K562 (cell line): ENCODE measurements around the gene SCRN2. TPM values are rescaled to one million over a fixed set of nuclear protein-coding genes. Genes with fewer than 3 reads are reported as not detected.
A peak's percentile ranks its signal among the peaks of the same experiment; 100 is the strongest.

ENCODE experiments used
- ATAC-seq: fragments of 200-7000 bp; cut with Tn5 transposase; 3 replicates; pipeline ENCODE4 v1.9.1; 2020; ENCODE audit warnings: moderate library complexity
- BruUV-seq: library from RNA; stranded (reverse); fragments of 400-500 nt; replicated peaks from 2 replicates; lab custom pipeline; 2021; lab: Mats Ljungman, UMichigan
- CTCF ChIA-PET: fragments of 300-600 bp; formaldehyde crosslinking; extraction: SDS; loops from one replicate; lab custom pipeline; 2021; ENCODE audit warnings: low intra/inter-chr PET ratio; lab: Yijun Ruan, JAX
- POLR2A ChIA-PET: fragments of 300-600, 350-650 bp; sonication (Branson Sonifier 250); formaldehyde crosslinking; extraction: SDS; loops from one replicate; lab custom pipeline; 2021; ENCODE audit warnings: antibody characterized with exemption, inconsistent platforms; lab: Yijun Ruan, JAX
- DNase-seq, 4 experiments: peaks; one replicate each; pipeline versions ENCODE4 v3.0.0 to v3.0.0-alpha.2; 2011 to 2018; ENCODE audit warnings: low spot score in 3 of 4, mixed read lengths in 3 of 4; ENCODE audit errors: extremely low read depth in 1 of 4
- FAIRE-seq: peaks from 2 replicates; lab custom pipeline; 2011; peaks lifted over from hg19 to GRCh38; lab: Jason Lieb, UNC
- H2AFZ ChIP-seq: 2 replicates; pipeline ENCODE4 v1.6.0; 2011; ENCODE audit warnings: low read depth, low read length, control low read depth, inconsistent platforms
- H3K27ac ChIP-seq: fragments of 200-600 bp; 3 replicates; pipeline ENCODE4 v1.8.0; 2011; ENCODE audit warnings: low read depth, mild to moderate bottlenecking, control low read depth, inconsistent platforms, low read length, moderate library complexity, mixed read lengths; ENCODE audit errors: extremely low read depth
- H3K27me3 ChIP-seq, 2 experiments: fragments of 300-600 bp in 1 of 2; 2 replicates in 1 of 2; 3 replicates in 1 of 2; pipeline versions ENCODE4 v1.6.0 to v1.8.0; 2011; ENCODE audit warnings: inconsistent platforms in 2 of 2, low read length in 2 of 2, mild to moderate bottlenecking in 1 of 2, mixed read lengths in 1 of 2, moderate library complexity in 1 of 2; ENCODE audit not compliant: control insufficient read depth in 2 of 2, insufficient read depth in 2 of 2
- H3K36me3 ChIP-seq: fragments of 300-600 bp; 3 replicates; pipeline ENCODE4 v1.8.0; 2011; ENCODE audit warnings: mild to moderate bottlenecking, low read length, inconsistent platforms; ENCODE audit not compliant: control insufficient read depth, insufficient read depth
- H3K4me1 ChIP-seq, 2 experiments: fragments of 200-600 bp in 1 of 2; replicated peaks in 1 of 2; 2 replicates in 1 of 2; 3 replicates in 1 of 2; pipeline versions ENCODE4 v1.5.1 to v1.8.0; 2011; ENCODE audit warnings: inconsistent platforms in 2 of 2, low read length in 2 of 2, mild to moderate bottlenecking in 1 of 2, mixed read lengths in 1 of 2, moderate library complexity in 1 of 2; ENCODE audit not compliant: control insufficient read depth in 2 of 2, insufficient read depth in 2 of 2
- H3K4me2 ChIP-seq: 2 replicates; pipeline ENCODE4 v1.6.1; 2011; ENCODE audit warnings: low read length, control low read depth, inconsistent platforms, mixed read lengths; ENCODE audit not compliant: insufficient read depth
- H3K4me3 ChIP-seq: fragments of 200-600 bp; sonication (generic), shearing (Covaris generic); 2 replicates; pipeline ENCODE4 v1.5.1; 2016; ENCODE audit warnings: control low read depth, inconsistent platforms
- H3K79me2 ChIP-seq: fragments of 200-600 bp; 3 replicates; pipeline ENCODE4 v1.8.0; 2011; ENCODE audit warnings: low read length, inconsistent platforms; ENCODE audit not compliant: control insufficient read depth, insufficient read depth
- H3K9ac ChIP-seq, 2 experiments: 2 replicates each; pipeline versions ENCODE4 v1.6.0 to v1.6.1; 2011; ENCODE audit warnings: low read depth in 2 of 2, low read length in 2 of 2, control low read depth in 1 of 2, inconsistent platforms in 1 of 2, mild to moderate bottlenecking in 1 of 2, mixed read lengths in 1 of 2; ENCODE audit not compliant: insufficient read depth in 1 of 2
- H3K9me1 ChIP-seq: one replicate; pipeline ENCODE4 v1.6.0; 2011; ENCODE audit warnings: inconsistent platforms, mild to moderate bottlenecking, low read length, moderate library complexity; ENCODE audit not compliant: control insufficient read depth, insufficient read depth
- H3K9me3 ChIP-seq: replicated peaks from 2 replicates; pipeline ENCODE4 v1.5.1; 2011; ENCODE audit warnings: low read depth, low read length, inconsistent platforms; ENCODE audit not compliant: control insufficient read depth, insufficient read depth
- H4K20me1 ChIP-seq: replicated peaks from 2 replicates; pipeline ENCODE4 v1.6.1; 2011; ENCODE audit warnings: low read length, inconsistent platforms, mixed read lengths; ENCODE audit not compliant: control insufficient read depth, insufficient read depth
- NCOA4 ChIP-seq: fragments of 450-650 bp; IDR thresholded peaks from 2 replicates; pipeline ENCODE4 v1.6.1; 2018; ENCODE audit warnings: mild to moderate bottlenecking; ENCODE audit not compliant: partially characterized antibody
- WGBS: fragments of 100-300 bp; shearing (Covaris generic); methylation state at CpG from one replicate; pipeline ENCODE4 v1.1.6; 2016; ENCODE audit warnings: low coverage, mixed read lengths; ENCODE audit not compliant: insufficient coverage; ENCODE audit errors: missing lambda C conversion rate; 5-methylcytosine and 5-hydroxymethylcytosine counted together
- in situ Hi-C: fragments of 300-500 bp; cut with MboI; formaldehyde crosslinking; loops from 4 replicates; pipeline ENCODE4 v1.15.0; 2018; ENCODE audit warnings: inconsistent platforms, mixed read lengths
- intact Hi-C: fragments of 100-400 bp; cut with micrococcal nuclease; formaldehyde crosslinking; loops from 2 replicates; pipeline ENCODE4 v1.14.2; 2022
- polyA plus RNA-seq, 8 experiments: library from polyadenylated mRNA; depleted of rRNA in 4 of 8; stranded (reverse) in 5 of 8; unstranded in 3 of 8; fragments of >200 nt; fragmentation: Nextera tagmentation in 2 of 8; fragmentation: Illumina TruSeq in 1 of 8; extraction: Ambion mirVana in 2 of 8; extraction: Trizol in 1 of 8; gene quantifications; 2 replicates each; pipeline versions ENCODE4 v1.2.1 to v1.2.3, GENCODE V29; 2011 to 2014; ENCODE audit warnings: inconsistent platforms in 1 of 8, missing spikeins in 1 of 8
- total RNA-seq, 7 experiments: library from RNA; depleted of rRNA in 6 of 7; stranded (reverse); fragments of >200 nt in 6 of 7; fragmentation: Illumina TruSeq in 2 of 7; extraction: Trizol in 2 of 7; gene quantifications; 2 replicates each; pipeline versions ENCODE4 v1.2.1 to v1.2.3, GENCODE V29; 2011 to 2021; ENCODE audit warnings: low replicate concordance in 1 of 7
- TF ChIP-seq, protein P1 (sequence below): fragments of 450-650 bp; IDR thresholded peaks from 2 replicates; pipeline ENCODE4 v1.6.1; 2016; ENCODE audit warnings: antibody characterized with exemption
- TF ChIP-seq, protein P2 (sequence below): fragments of 450-650 bp; IDR thresholded peaks from 2 replicates; pipeline ENCODE4 v1.6.1; 2016; ENCODE audit warnings: mild to moderate bottlenecking
- TF ChIP-seq, protein P3 (sequence below): fragments of 450-650 bp; IDR thresholded peaks from 2 replicates; pipeline ENCODE4 v1.6.1; 2016

SCRN2 gene
- total and polyA plus RNA-seq, 9 of the 15 experiments (the other 6 are each of a cell fraction or from before 2014, with no cell fraction given) = 0.25 to 32.9 (median 13.6) TPM

DNA sequence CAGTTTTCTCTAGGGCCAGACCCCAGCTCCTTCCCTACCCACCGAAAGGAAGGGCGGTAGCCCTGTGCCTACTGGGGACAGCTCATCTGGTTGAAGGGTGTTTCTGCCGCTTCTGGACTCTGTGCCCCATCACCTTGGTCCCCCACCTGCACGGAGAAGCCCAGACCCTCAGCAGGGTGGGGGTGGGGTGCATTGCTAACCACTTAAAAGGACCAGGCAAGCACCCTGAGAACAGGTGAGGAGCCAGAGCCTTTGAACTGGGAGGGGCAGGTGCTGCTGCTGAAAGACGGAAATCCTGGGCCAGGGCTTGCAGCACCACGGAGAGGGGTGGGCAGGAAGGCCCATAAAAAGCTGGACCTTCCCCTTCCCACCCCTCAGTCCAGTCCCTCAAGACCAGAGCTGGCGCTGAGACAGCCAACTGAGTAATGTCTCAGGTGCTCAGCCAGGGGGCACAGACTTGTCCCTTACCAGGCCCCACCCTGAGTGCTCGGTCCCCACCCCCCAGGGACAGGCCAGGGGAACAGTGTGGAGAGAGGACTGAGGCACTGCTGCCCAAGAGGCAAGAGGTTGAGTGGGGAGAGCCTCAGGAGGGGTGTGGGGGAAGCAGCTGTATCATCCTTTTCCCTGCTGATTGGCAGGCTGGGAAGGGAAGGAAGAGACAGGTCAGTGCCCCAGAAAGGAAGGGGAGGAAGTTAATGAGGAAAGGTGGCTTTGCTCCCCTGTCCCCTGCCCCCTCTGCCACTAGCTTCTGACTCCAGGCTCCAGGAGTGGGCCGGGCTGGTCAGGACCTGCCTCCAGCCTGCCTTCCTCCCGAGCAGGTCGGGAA lies 44.0 kb upstream of the SCRN2 start:
- no peaks in the 10 kb centered on the region; a peak in 1 of 5 replicates for H3K27me3 ChIP-seq
- ChIA-PET CTCF (no interaction called here), POLR2A (interaction anchor here (0.6 to 2.8 kb wide), 10 partner anchors 9 to 273 kb away, joined by 3 to 18 read pairs (median 4); partner anchors contain the start of genes SCRN2 and SP2)
- DNase-seq = no peak
- no peaks in the 10 kb centered on the region for H3K79me2 ChIP-seq
- 52% methylated on average over 9 of the region's 11 CpGs for WGBS
- H4K20me1 ChIP-seq = no peaks in the 10 kb centered on the region
- FAIRE-seq = no peak
- in situ Hi-C loops = no loop called here
- intact Hi-C loops = no loop called here
- no peaks in the 10 kb centered on the region for H3K9me1 ChIP-seq
- no peaks in the 10 kb centered on the region for H3K36me3 ChIP-seq
- BruUV-seq = no TSS peak
- no peaks in the 10 kb centered on the region for H3K9me3 ChIP-seq
- no peak overlapping the region for H3K4me2 ChIP-seq
- H3K4me3 ChIP-seq = no peak overlapping the region
- H2AFZ ChIP-seq = no peak overlapping the region
- ATAC-seq = no peak
- H3K27ac ChIP-seq = no peak overlapping the region
- H3K4me1 ChIP-seq = peaks cover 29 to 30% of the 10 kb centered on the region in 2 experiments
- peak overlapping the region in 1 of 2 experiments; percentile 73; a peak in 2 of 4 replicates for H3K9ac ChIP-seq
- TF ChIP-seq NCOA4 = no peak
- TF ChIP-seq, protein P1, sequence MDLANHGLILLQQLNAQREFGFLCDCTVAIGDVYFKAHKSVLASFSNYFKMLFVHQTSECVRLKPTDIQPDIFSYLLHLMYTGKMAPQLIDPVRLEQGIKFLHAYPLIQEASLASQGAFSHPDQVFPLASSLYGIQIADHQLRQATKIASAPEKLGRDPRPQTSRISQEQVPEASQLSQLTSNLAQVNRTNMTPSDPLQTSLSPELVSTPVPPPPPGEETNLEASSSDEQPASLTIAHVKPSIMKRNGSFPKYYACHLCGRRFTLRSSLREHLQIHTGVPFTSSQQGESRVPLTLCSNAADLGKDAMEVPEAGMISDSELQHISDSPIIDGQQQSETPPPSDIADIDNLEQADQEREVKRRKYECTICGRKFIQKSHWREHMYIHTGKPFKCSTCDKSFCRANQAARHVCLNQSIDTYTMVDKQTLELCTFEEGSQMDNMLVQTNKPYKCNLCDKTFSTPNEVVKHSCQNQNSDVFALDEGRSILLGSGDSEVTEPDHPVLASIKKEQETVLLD = no peak
- TF ChIP-seq, protein P2, sequence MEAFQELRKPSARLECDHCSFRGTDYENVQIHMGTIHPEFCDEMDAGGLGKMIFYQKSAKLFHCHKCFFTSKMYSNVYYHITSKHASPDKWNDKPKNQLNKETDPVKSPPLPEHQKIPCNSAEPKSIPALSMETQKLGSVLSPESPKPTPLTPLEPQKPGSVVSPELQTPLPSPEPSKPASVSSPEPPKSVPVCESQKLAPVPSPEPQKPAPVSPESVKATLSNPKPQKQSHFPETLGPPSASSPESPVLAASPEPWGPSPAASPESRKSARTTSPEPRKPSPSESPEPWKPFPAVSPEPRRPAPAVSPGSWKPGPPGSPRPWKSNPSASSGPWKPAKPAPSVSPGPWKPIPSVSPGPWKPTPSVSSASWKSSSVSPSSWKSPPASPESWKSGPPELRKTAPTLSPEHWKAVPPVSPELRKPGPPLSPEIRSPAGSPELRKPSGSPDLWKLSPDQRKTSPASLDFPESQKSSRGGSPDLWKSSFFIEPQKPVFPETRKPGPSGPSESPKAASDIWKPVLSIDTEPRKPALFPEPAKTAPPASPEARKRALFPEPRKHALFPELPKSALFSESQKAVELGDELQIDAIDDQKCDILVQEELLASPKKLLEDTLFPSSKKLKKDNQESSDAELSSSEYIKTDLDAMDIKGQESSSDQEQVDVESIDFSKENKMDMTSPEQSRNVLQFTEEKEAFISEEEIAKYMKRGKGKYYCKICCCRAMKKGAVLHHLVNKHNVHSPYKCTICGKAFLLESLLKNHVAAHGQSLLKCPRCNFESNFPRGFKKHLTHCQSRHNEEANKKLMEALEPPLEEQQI = no peak
- TF ChIP-seq, protein P3, sequence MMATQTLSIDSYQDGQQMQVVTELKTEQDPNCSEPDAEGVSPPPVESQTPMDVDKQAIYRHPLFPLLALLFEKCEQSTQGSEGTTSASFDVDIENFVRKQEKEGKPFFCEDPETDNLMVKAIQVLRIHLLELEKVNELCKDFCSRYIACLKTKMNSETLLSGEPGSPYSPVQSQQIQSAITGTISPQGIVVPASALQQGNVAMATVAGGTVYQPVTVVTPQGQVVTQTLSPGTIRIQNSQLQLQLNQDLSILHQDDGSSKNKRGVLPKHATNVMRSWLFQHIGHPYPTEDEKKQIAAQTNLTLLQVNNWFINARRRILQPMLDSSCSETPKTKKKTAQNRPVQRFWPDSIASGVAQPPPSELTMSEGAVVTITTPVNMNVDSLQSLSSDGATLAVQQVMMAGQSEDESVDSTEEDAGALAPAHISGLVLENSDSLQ = peak; percentile 51; the same call in 1 of the 2 replicates
- TF ChIP-seq, all 486 proteins: peak for 1
